ENCODE results near the gene AK4.
A peak's percentile ranks its signal among the peaks of the same experiment; 100 is the strongest.

AK4 gene

DNA sequence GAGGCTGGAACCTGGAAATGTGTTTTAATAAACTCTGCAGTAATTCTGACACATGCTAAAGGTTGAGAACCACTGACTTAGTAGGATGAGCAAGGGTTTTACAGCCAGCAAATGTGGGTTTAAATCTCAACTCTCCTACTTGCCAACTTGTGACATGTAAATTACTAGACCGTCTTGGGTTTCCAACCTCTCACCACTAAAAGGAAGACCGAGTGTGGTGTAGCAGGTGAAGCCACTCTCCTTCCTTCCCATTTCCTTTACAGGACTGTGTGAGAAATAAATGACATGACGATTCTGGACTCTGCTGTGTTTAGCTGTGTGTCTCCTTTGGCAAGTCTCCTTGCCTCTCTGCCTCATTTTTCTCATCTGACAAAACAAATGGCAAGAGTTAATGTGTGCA, 111.8 kb downstream of the AK4 start:
- Histone ChIP-seq H2AK5ac (ENCODE audit: low read depth, low read length) (no peak overlapping the region), H3K27ac (replicated peaks; ENCODE audit: low read length) (no peak overlapping the region), H2BK120ac (ENCODE audit: low read depth, low read length) (no peak overlapping the region), H3K27me3 (ENCODE audit: control insufficient read depth in 3 of 3, insufficient read depth in 3 of 3, low read depth in 1 of 3, low read length in 3 of 3) (peaks cover 0 to 50% (median 0%) of the 10 kb centered on the region in 3 experiments), H3K14ac (ENCODE audit: low read length) (no peak overlapping the region), H4K8ac (ENCODE audit: low read depth, low read length) (no peak overlapping the region), H3K9ac (ENCODE audit: low read depth, low read length, poor library complexity) (no peak overlapping the region), H3K4me1 (ENCODE audit: control insufficient read depth in 2 of 2, insufficient read depth in 1 of 2, low read depth in 1 of 2, low read length in 2 of 2) (peaks cover 3 to 8% of the 10 kb centered on the region in 2 donors), H3K9me3 (replicated peaks in 1 of 2; ENCODE audit: control insufficient read depth in 2 of 2, insufficient read depth in 1 of 2, low read depth in 1 of 2, low read length in 2 of 2) (no peaks in the 10 kb centered on the region), H3K18ac (ENCODE audit: low read length) (no peak overlapping the region), H3K36me3 (replicated peaks in 1 of 2; ENCODE audit: control insufficient read depth in 2 of 2, insufficient read depth in 2 of 2, low read length in 2 of 2) (no peaks in the 10 kb centered on the region), H2BK12ac (ENCODE audit: low read length) (no peak overlapping the region), H2BK5ac (ENCODE audit: low read length) (no peak overlapping the region), H3K23ac (ENCODE audit: low read depth, low read length, poor library complexity) (no peak overlapping the region), H2AFZ (ENCODE audit: low read length) (no peak overlapping the region), H3K4me3 (ENCODE audit: low read length in 2 of 2) (no peak overlapping the region), H3K4ac (ENCODE audit: low read length) (no peak overlapping the region), H3K79me1 (ENCODE audit: low read depth, low read length) (peaks cover 4% of the 10 kb centered on the region), H3K4me2 (ENCODE audit: insufficient read depth, low read length, poor library complexity, severe bottlenecking) (no peak overlapping the region), H2BK15ac (ENCODE audit: low read length) (no peak overlapping the region), H4K91ac (ENCODE audit: low read depth, low read length, poor library complexity) (no peak overlapping the region)
- no CpG with 5 or more reads among the region's 3 CpGs for WGBS, 2 donors (ENCODE audit: extremely low coverage in 2 of 2, insufficient read length in 2 of 2, insufficient replicate concordance in 1 of 2)
- no peak for DNase-seq (ENCODE audit: low spot score)

DNA sequence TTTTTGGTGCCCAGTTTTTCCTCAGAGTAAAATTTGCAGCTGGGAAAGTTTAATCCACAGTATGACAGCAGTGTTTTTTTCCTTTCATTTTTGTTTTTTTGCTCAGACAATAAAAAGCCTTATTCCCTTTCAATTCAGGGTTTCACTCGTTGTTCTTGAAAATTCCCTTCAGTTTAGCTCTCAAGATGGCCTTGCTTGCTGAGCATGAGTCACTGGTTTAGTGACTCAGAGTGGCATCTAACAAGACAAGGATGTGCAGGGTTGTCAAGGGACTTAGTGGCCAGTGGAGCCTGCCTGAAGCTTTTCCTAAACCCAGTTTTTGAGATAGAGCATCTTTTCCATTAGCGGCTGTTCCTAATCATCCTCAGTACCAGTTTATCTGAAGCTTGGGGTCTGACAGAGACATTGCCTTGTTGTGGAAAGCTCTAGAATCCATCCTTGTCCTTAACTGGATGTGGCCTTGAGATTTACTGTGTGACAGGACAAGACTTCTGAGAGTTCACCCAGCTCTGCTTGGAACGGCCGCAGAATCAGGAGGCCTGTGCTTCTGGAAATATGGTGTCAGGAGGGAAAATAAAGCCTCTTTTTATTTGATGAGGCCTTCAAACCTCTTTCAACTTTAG, 113.0 kb downstream of the AK4 start:
- Histone ChIP-seq H3K9me3 (replicated peaks in 1 of 2; ENCODE audit: control insufficient read depth in 2 of 2, insufficient read depth in 1 of 2, low read depth in 1 of 2, low read length in 2 of 2) (no peaks in the 10 kb centered on the region), H2BK12ac (ENCODE audit: low read length) (no peak overlapping the region), H2BK120ac (ENCODE audit: low read depth, low read length) (no peak overlapping the region), H3K79me1 (ENCODE audit: low read depth, low read length) (peaks cover 4% of the 10 kb centered on the region), H2AK5ac (ENCODE audit: low read depth, low read length) (no peak overlapping the region), H3K23ac (ENCODE audit: low read depth, low read length, poor library complexity) (no peak overlapping the region), H2BK5ac (ENCODE audit: low read length) (no peak overlapping the region), H3K4me3 (ENCODE audit: low read length in 2 of 2) (no peak overlapping the region), H3K4ac (ENCODE audit: low read length) (no peak overlapping the region), H3K36me3 (replicated peaks in 1 of 2; ENCODE audit: control insufficient read depth in 2 of 2, insufficient read depth in 2 of 2, low read length in 2 of 2) (no peaks in the 10 kb centered on the region), H4K8ac (ENCODE audit: low read depth, low read length) (no peak overlapping the region), H3K4me1 (ENCODE audit: control insufficient read depth in 2 of 2, insufficient read depth in 1 of 2, low read depth in 1 of 2, low read length in 2 of 2) (peaks cover 2 to 5% of the 10 kb centered on the region in 2 donors), H2AFZ (ENCODE audit: low read length) (no peak overlapping the region), H3K18ac (ENCODE audit: low read length) (no peak overlapping the region), H3K27ac (replicated peaks; ENCODE audit: low read length) (no peak overlapping the region), H4K91ac (ENCODE audit: low read depth, low read length, poor library complexity) (no peak overlapping the region), H3K4me2 (ENCODE audit: insufficient read depth, low read length, poor library complexity, severe bottlenecking) (no peak overlapping the region), H3K27me3 (ENCODE audit: control insufficient read depth in 3 of 3, insufficient read depth in 3 of 3, low read depth in 1 of 3, low read length in 3 of 3) (peaks cover 0 to 50% (median 0%) of the 10 kb centered on the region in 3 experiments), H3K9ac (ENCODE audit: low read depth, low read length, poor library complexity) (no peak overlapping the region), H3K14ac (ENCODE audit: low read length) (no peak overlapping the region), H2BK15ac (ENCODE audit: low read length) (no peak overlapping the region)
- WGBS, 2 donors (ENCODE audit: extremely low coverage in 2 of 2, insufficient read length in 2 of 2, insufficient replicate concordance in 1 of 2): no CpG with 5 or more reads among the region's 4 CpGs
- no peak for DNase-seq (ENCODE audit: low spot score)

DNA sequence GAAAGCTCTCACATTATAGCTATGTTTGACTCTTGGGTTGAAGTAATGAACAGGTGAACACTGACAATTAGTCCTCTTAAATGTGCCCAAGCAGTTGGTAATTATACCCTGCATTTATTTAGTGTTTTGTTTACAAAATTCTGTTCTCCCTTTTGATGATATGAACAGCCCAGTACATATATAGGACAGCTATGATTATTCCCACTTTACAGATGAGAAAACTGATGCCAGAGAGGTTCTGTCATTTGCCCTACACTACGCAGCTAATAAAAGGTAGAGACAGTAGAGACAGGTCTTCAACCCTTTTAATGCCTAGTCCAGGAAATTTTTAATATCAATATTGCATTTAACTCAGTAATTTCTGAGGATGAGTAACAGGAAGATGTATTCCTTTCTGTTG, 115.3 kb downstream of the AK4 start:
- Histone ChIP-seq H3K27me3 (ENCODE audit: control insufficient read depth in 3 of 3, insufficient read depth in 3 of 3, low read depth in 1 of 3, low read length in 3 of 3) (peaks cover 0 to 62% (median 2%) of the 10 kb centered on the region in 3 experiments), H2BK12ac (ENCODE audit: low read length) (no peak overlapping the region), H3K79me1 (ENCODE audit: low read depth, low read length) (peaks cover 4% of the 10 kb centered on the region), H3K4me1 (ENCODE audit: control insufficient read depth in 2 of 2, insufficient read depth in 1 of 2, low read depth in 1 of 2, low read length in 2 of 2) (peaks cover 2 to 4% of the 10 kb centered on the region in 2 donors), H2BK120ac (ENCODE audit: low read depth, low read length) (no peak overlapping the region), H3K27ac (replicated peaks; ENCODE audit: low read length) (no peak overlapping the region), H2AFZ (ENCODE audit: low read length) (no peak overlapping the region), H2AK5ac (ENCODE audit: low read depth, low read length) (no peak overlapping the region), H3K18ac (ENCODE audit: low read length) (no peak overlapping the region), H3K9ac (ENCODE audit: low read depth, low read length, poor library complexity) (no peak overlapping the region), H3K9me3 (replicated peaks in 1 of 2; ENCODE audit: control insufficient read depth in 2 of 2, insufficient read depth in 1 of 2, low read depth in 1 of 2, low read length in 2 of 2) (no peaks in the 10 kb centered on the region), H3K14ac (ENCODE audit: low read length) (no peak overlapping the region), H4K91ac (ENCODE audit: low read depth, low read length, poor library complexity) (no peak overlapping the region), H3K23ac (ENCODE audit: low read depth, low read length, poor library complexity) (no peak overlapping the region), H3K36me3 (replicated peaks in 1 of 2; ENCODE audit: control insufficient read depth in 2 of 2, insufficient read depth in 2 of 2, low read length in 2 of 2) (no peaks in the 10 kb centered on the region), H4K8ac (ENCODE audit: low read depth, low read length) (no peak overlapping the region), H2BK5ac (ENCODE audit: low read length) (no peak overlapping the region), H3K4me2 (ENCODE audit: insufficient read depth, low read length, poor library complexity, severe bottlenecking) (no peak overlapping the region), H2BK15ac (ENCODE audit: low read length) (no peak overlapping the region), H3K4ac (ENCODE audit: low read length) (no peak overlapping the region), H3K4me3 (ENCODE audit: low read length in 2 of 2) (no peak overlapping the region)
- no CpG with 5 or more reads among the region's 1 CpG for WGBS, 2 donors (ENCODE audit: extremely low coverage in 2 of 2, insufficient read length in 2 of 2, insufficient replicate concordance in 1 of 2)
- no peak for DNase-seq (ENCODE audit: low spot score)

DNA sequence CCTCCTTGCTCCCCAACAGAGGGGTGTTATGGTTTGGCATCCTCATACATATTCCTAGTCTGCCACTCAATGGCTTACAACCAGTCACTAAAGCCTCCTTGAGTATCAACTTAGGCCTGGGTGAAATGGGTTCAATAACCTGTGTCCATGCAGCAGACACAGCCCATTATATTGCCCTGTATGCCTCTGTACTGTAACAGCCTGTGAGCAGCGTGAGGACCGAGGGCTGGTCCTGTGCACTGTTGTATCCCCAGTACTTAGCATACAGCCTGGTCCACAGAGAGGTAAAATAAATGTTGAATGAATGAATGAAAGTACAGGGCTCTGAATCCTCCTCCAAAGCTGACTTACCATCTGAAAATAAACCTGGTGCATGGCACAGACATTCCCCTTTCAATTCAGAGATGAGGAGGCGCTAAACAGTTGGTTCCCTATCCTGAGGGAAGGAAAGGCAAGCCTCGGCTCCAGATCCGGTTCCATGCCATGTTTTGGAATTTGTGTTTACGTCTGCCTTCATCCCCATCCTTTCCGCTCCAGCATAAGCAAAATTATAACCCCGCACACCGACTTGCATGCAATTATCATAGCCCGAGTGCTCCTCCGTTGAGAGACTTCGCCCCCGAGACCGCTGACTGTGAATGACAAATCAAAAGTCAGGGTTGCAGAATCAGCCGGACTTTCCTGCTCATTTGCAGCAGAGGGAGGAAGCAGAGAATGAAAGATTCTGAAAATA, 116.4 kb downstream of the AK4 start:
- Histone ChIP-seq H3K4ac (ENCODE audit: low read length) (no peak overlapping the region), H2BK120ac (ENCODE audit: low read depth, low read length) (no peak overlapping the region), H2AK5ac (ENCODE audit: low read depth, low read length) (no peak overlapping the region), H2AFZ (ENCODE audit: low read length) (peak overlapping the region; percentile 56), H3K18ac (ENCODE audit: low read length) (no peak overlapping the region), H2BK15ac (ENCODE audit: low read length) (no peak overlapping the region), H3K27me3 (ENCODE audit: control insufficient read depth in 3 of 3, insufficient read depth in 3 of 3, low read depth in 1 of 3, low read length in 3 of 3) (peaks cover 0 to 62% (median 2%) of the 10 kb centered on the region in 3 experiments), H2BK5ac (ENCODE audit: low read length) (no peak overlapping the region), H3K36me3 (replicated peaks in 1 of 2; ENCODE audit: control insufficient read depth in 2 of 2, insufficient read depth in 2 of 2, low read length in 2 of 2) (no peaks in the 10 kb centered on the region), H4K8ac (ENCODE audit: low read depth, low read length) (no peak overlapping the region), H3K4me3 (ENCODE audit: low read length in 2 of 2) (peak overlapping the region in 1 of 2 donors; percentile 71), H3K4me1 (ENCODE audit: control insufficient read depth in 2 of 2, insufficient read depth in 1 of 2, low read depth in 1 of 2, low read length in 2 of 2) (peaks cover 2 to 4% of the 10 kb centered on the region in 2 donors), H3K14ac (ENCODE audit: low read length) (no peak overlapping the region), H3K79me1 (ENCODE audit: low read depth, low read length) (peaks cover 4% of the 10 kb centered on the region), H3K27ac (replicated peaks; ENCODE audit: low read length) (no peak overlapping the region), H3K9ac (ENCODE audit: low read depth, low read length, poor library complexity) (no peak overlapping the region), H3K9me3 (replicated peaks in 1 of 2; ENCODE audit: control insufficient read depth in 2 of 2, insufficient read depth in 1 of 2, low read depth in 1 of 2, low read length in 2 of 2) (no peaks in the 10 kb centered on the region), H3K23ac (ENCODE audit: low read depth, low read length, poor library complexity) (no peak overlapping the region), H4K91ac (ENCODE audit: low read depth, low read length, poor library complexity) (no peak overlapping the region), H3K4me2 (ENCODE audit: insufficient read depth, low read length, poor library complexity, severe bottlenecking) (peak overlapping the region; percentile 48), H2BK12ac (ENCODE audit: low read length) (no peak overlapping the region)
- WGBS, 2 donors (ENCODE audit: extremely low coverage in 2 of 2, insufficient read length in 2 of 2, insufficient replicate concordance in 1 of 2): no CpG with 5 or more reads among the region's 15 CpGs
- no peak for DNase-seq (ENCODE audit: low spot score)
